ENCODE measurements around the gene PDE6H. TPM values are rescaled to one million over a fixed set of nuclear protein-coding genes. Genes with fewer than 3 reads are reported as not detected.

Gene PDE6H
- total RNA-seq, 4 donors from 2014 or later = not detected

GRCh38 chr12:14942196-14942931 lies 30.5 kb upstream of the PDE6H start:
- no peaks in the 10 kb centered on the region for H3K9me3 ChIP-seq
- TF ChIP-seq, protein P1, sequence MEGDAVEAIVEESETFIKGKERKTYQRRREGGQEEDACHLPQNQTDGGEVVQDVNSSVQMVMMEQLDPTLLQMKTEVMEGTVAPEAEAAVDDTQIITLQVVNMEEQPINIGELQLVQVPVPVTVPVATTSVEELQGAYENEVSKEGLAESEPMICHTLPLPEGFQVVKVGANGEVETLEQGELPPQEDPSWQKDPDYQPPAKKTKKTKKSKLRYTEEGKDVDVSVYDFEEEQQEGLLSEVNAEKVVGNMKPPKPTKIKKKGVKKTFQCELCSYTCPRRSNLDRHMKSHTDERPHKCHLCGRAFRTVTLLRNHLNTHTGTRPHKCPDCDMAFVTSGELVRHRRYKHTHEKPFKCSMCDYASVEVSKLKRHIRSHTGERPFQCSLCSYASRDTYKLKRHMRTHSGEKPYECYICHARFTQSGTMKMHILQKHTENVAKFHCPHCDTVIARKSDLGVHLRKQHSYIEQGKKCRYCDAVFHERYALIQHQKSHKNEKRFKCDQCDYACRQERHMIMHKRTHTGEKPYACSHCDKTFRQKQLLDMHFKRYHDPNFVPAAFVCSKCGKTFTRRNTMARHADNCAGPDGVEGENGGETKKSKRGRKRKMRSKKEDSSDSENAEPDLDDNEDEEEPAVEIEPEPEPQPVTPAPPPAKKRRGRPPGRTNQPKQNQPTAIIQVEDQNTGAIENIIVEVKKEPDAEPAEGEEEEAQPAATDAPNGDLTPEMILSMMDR (IDR thresholded peaks at IDR 0.05) = no peak
- TF ChIP-seq POLR2A (IDR thresholded peaks at IDR 0.05) (no peak), EP300 (IDR thresholded peaks at IDR 0.05) (no peak), POLR2AphosphoS5 (IDR thresholded peaks at IDR 0.05) (no peak)
- no peak overlapping the region for H3K27ac ChIP-seq
- H3K36me3 ChIP-seq = peaks cover 0 to 18% of the 10 kb centered on the region in 2 donors
- no peaks in the 10 kb centered on the region for H3K27me3 ChIP-seq
- 90 to 94% methylated on average over 3 to 11 of the region's 12 CpGs for WGBS, 2 donors (ENCODE audit: low coverage in 1 of 2)
- no peak overlapping the region for H3K4me3 ChIP-seq
- peaks cover 0 to 20% (median 4%) of the 10 kb centered on the region in 3 donors for H3K4me1 ChIP-seq
- ATAC-seq = no peak

- Histone ChIP-seq H3K4me3 (no peak overlapping the region), H3K9me3 (no peaks in the 10 kb centered on the region), H3K36me3 (peaks cover 0 to 18% of the 10 kb centered on the region in 2 donors), H3K27me3 (no peaks in the 10 kb centered on the region), H3K27ac (peak overlapping the region in 3 of 4 donors; percentile 19 to 65 (median 49)), H3K4me1 (peaks cover 9 to 58% (median 16%) of the 10 kb centered on the region in 3 donors)
- 75 to 94% methylated on average over 2 of the region's 2 CpGs for WGBS, 2 donors (ENCODE audit: low coverage in 1 of 2)
- TF ChIP-seq EP300 (IDR thresholded peaks at IDR 0.05) (no peak), POLR2AphosphoS5 (IDR thresholded peaks at IDR 0.05) (no peak), POLR2A (IDR thresholded peaks at IDR 0.05) (no peak)
- no peak for ATAC-seq
Observed at GRCh38 chr12:14946162-14946561, 26.7 kb upstream of the PDE6H start.

GRCh38 chr12:14946861-14947260 lies 26.0 kb upstream of the PDE6H start:
- ATAC-seq = no peak
- Histone ChIP-seq H3K4me3 (no peak overlapping the region), H3K36me3 (peaks cover 0 to 16% of the 10 kb centered on the region in 2 donors), H3K4me1 (peaks cover 12 to 65% (median 18%) of the 10 kb centered on the region in 3 donors), H3K9me3 (no peaks in the 10 kb centered on the region), H3K27me3 (no peaks in the 10 kb centered on the region), H3K27ac (peak overlapping the region in 1 of 4 donors; percentile 84)
- no peak for TF ChIP-seq POLR2A (IDR thresholded peaks at IDR 0.05)
- TF ChIP-seq POLR2AphosphoS5 (IDR thresholded peaks at IDR 0.05) = no peak
- WGBS, 2 donors (ENCODE audit: low coverage in 1 of 2) = 89 to 100% methylated on average over 1 of the region's 1 CpG

GRCh38 chr12:14948672-14949071 lies 24.2 kb upstream of the PDE6H start:
- Histone ChIP-seq H3K36me3 (peaks cover 0 to 8% of the 10 kb centered on the region in 2 donors), H3K27ac (peak overlapping the region; percentile 82 to 94 (median 84)), H3K27me3 (no peaks in the 10 kb centered on the region), H3K4me1 (peaks cover 20 to 75% (median 20%) of the 10 kb centered on the region in 3 donors), H3K9me3 (no peaks in the 10 kb centered on the region), H3K4me3 (no peak overlapping the region)
- TF ChIP-seq EP300 (IDR thresholded peaks at IDR 0.05) (no peak), POLR2A (IDR thresholded peaks at IDR 0.05) (no peak), POLR2AphosphoS5 (IDR thresholded peaks at IDR 0.05) (no peak)
- TF ChIP-seq, protein P1 (IDR thresholded peaks at IDR 0.05) = no peak
- 0 to 13% methylated on average over 2 of the region's 3 CpGs for WGBS, 2 donors (ENCODE audit: low coverage in 1 of 2)
- ATAC-seq = peak; percentile 75

GRCh38 chr12:14949631-14950030 lies 23.2 kb upstream of the PDE6H start:
- Histone ChIP-seq H3K4me1 (peaks cover 20 to 79% (median 20%) of the 10 kb centered on the region in 3 donors), H3K9me3 (no peaks in the 10 kb centered on the region), H3K27me3 (no peaks in the 10 kb centered on the region), H3K27ac (peak overlapping the region; percentile 82 to 94 (median 84)), H3K36me3 (peaks cover 0 to 3% of the 10 kb centered on the region in 2 donors), H3K4me3 (no peak overlapping the region)
- WGBS, 2 donors (ENCODE audit: low coverage in 1 of 2) = 98% methylated on average over 5 of the region's 5 CpGs; no CpG with 5 or more reads in 1 of the 2 donors
- TF ChIP-seq, protein P1 (IDR thresholded peaks at IDR 0.05) = no peak
- TF ChIP-seq EP300 (IDR thresholded peaks at IDR 0.05) (no peak), POLR2AphosphoS5 (IDR thresholded peaks at IDR 0.05) (no peak), POLR2A (IDR thresholded peaks at IDR 0.05) (no peak)
- ATAC-seq = no peak

DNA sequence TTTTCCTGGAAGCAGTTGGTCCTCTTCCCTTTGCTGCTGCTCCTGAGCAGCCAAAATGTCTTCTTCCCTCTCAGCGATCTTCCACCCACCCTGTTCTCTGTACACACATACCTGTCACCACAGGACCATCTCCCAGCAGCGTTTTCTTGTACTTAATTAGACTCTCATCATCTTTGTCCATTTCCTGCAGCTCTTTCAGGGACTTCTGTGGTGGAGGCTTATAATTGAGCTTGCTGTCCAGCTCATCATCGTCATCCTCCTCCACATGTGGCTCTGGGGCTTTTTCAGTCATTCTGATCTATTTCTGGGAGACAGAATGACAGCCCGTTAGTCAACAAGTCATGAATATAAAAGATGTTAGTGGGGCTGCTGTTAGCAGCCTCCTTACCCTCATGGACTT lies 22.4 kb upstream of the PDE6H start:
- Histone ChIP-seq H3K27ac (peak overlapping the region; percentile 24 to 85 (median 83)), H3K4me1 (peaks cover 20 to 77% (median 20%) of the 10 kb centered on the region in 3 donors), H3K9me3 (no peaks in the 10 kb centered on the region), H3K36me3 (no peaks in the 10 kb centered on the region), H3K27me3 (no peaks in the 10 kb centered on the region), H3K4me3 (no peak overlapping the region)
- WGBS, 2 donors (ENCODE audit: low coverage in 1 of 2) = 78 to 91% methylated on average over 4 of the region's 4 CpGs
- TF ChIP-seq POLR2A (IDR thresholded peaks at IDR 0.05) (no peak), EP300 (IDR thresholded peaks at IDR 0.05) (no peak), POLR2AphosphoS5 (IDR thresholded peaks at IDR 0.05) (no peak)
- TF ChIP-seq, protein P1 (IDR thresholded peaks at IDR 0.05) = no peak
- ATAC-seq = no peak

All from gastroesophageal sphincter (tissue), 4 donors.